GM21423 (cell line): ENCODE results near the gene ATP10A.

Experiments
- ATAC-seq: cut with Tn5 transposase; IDR thresholded peaks from one replicate; pipeline ENCODE4 v1.9.1; 2021; ENCODE audit warnings: mild to moderate bottlenecking, moderate library complexity; ENCODE audit not compliant: unreplicated experiment

ATP10A gene

GRCh38 chr15:25708391-25708790, 154.7 kb downstream of the ATP10A start:
- ATAC-seq = no peak

- ATAC-seq = no peak
Measured at GRCh38 chr15:25707656-25708365, 155.3 kb downstream of the ATP10A start.

GRCh38 chr15:25706176-25706955, 156.8 kb downstream of the ATP10A start:
- no peak for ATAC-seq

GRCh38 chr15:25705433-25706115, 157.6 kb downstream of the ATP10A start:
- no peak for ATAC-seq

GRCh38 chr15:25703726-25704125, 159.4 kb downstream of the ATP10A start:
- ATAC-seq = no peak

- no peak for ATAC-seq
Measured at GRCh38 chr15:25701721-25702465, 161.2 kb downstream of the ATP10A start.

GRCh38 chr15:25700916-25701315, 162.2 kb downstream of the ATP10A start:
- ATAC-seq = no peak

- ATAC-seq = no peak
Measured at GRCh38 chr15:25697586-25697985, 165.5 kb downstream of the ATP10A start.

- ATAC-seq = no peak
Measured at GRCh38 chr15:25695875-25696760, 167.0 kb downstream of the ATP10A start.

GRCh38 chr15:25694823-25695312, 168.3 kb downstream of the ATP10A start:
- no peak for ATAC-seq

- ATAC-seq = no peak
Measured at GRCh38 chr15:25694239-25694584, 168.9 kb downstream of the ATP10A start.

- no peak for ATAC-seq
Measured at GRCh38 chr15:25693321-25694238, 169.5 kb downstream of the ATP10A start.

- ATAC-seq = no peak
Measured at GRCh38 chr15:25691544-25692430, 171.3 kb downstream of the ATP10A start.

GRCh38 chr15:25690673-25691543, 172.2 kb downstream of the ATP10A start:
- ATAC-seq = no peak

- no peak for ATAC-seq
Measured at GRCh38 chr15:25689592-25689991, 173.5 kb downstream of the ATP10A start.

GRCh38 chr15:25688166-25688565, 175.0 kb downstream of the ATP10A start:
- no peak for ATAC-seq

GRCh38 chr15:25687689-25688088, 175.4 kb downstream of the ATP10A start:
- no peak for ATAC-seq
